HG03175 (cell line): ENCODE results near the gene CAMTA1.

Experiments used
- ATAC-seq: cut with Tn5 transposase; IDR thresholded peaks from one replicate; pipeline ENCODE4 v1.9.1; 2021; ENCODE audit warnings: mild to moderate bottlenecking, moderate library complexity; ENCODE audit not compliant: unreplicated experiment

Gene CAMTA1

DNA sequence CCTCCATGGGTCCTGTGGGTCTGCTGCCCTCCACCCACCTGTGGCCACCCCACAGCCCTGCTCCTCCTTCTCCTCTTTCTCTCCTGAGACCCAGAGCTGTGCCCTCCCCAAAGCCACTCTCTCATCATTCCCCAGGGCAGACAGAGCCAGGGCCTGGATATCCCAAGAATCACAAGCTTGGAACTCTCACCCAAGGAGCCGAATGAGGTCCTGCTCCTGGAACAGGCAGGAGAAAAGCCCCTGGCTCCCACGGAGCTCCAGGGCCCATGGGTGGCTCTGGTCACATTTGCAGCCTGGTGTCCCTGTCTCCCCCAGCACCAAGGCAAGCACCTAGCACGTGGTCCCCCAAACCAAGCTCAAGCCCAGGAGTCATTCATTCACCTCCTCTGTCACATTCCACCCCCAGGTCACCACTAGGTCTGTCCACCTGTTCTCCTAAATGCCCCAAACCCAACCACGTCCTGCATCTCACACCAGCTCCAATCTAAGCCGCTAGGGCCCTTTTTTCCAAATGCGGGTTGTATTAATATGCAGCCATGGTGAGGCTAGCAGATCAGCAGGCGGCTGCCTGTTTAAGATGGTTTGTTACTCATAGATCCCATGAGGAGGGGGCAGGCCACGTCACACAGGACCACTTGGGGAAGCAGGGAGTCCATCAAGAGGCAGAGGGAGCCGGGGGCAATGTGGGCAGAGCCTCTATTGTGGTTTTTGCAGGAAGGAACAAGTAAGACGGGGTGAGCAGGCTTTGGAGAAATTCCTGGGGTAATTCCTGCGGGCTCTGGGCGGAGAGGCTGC, 770.3 kb downstream of the CAMTA1 start:
- no peak for ATAC-seq

DNA sequence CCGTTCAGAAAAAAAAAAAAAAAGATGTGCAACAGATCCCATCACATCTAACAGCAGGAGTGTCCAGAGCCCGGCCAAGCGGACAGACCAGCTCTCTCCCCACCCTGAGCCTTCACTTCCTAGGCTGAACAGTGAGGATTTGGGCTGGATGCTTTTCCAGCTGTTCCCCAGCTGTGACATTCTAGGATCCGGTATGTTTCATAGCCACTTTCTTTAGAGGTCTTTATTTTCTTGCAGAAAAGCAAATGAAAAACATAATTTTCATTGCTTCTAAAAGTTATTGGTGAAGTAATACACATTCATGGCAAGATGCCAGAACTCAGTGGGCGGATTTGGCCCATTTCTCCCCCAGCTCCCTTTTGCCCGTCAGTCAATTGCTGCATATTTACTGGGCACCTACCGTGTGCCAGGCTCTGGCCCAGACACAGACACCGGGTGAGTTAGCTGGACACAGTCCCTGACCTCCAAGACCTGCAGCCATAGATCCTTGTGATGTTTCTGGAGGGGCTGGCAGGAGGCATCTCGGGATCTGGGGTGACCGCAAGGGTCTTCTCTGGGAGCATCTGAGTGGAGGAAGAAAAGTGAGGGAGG, 772.1 kb downstream of the CAMTA1 start:
- no peak for ATAC-seq

DNA sequence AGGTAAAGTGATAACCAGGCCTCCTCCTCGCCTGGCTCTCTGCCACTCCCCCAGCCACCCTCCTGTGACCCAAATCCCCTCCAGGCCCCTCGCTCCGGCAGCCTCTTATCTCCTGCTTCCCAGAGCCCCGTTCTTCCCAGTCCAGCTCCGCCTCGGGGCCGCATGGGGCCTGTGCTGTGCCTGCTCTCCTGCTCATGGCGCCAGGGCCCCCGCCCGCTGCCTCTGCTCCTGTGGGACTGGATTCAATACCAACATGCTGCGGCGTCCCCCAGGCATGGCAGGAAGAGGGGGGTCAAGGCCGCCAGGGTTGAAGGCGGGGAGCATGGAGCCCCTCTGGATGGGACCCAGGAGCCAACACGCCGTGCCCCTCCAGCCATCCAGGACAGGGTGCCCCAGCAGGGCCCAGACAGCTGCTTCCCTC, 772.8 kb downstream of the CAMTA1 start:
- ATAC-seq, result no peak

- ATAC-seq, result no peak
Observed at GRCh38 chr1:7558481-7558880, 773.2 kb downstream of the CAMTA1 start.

GRCh38 chr1:7558921-7559869, 773.9 kb downstream of the CAMTA1 start:
- no peak for ATAC-seq

DNA sequence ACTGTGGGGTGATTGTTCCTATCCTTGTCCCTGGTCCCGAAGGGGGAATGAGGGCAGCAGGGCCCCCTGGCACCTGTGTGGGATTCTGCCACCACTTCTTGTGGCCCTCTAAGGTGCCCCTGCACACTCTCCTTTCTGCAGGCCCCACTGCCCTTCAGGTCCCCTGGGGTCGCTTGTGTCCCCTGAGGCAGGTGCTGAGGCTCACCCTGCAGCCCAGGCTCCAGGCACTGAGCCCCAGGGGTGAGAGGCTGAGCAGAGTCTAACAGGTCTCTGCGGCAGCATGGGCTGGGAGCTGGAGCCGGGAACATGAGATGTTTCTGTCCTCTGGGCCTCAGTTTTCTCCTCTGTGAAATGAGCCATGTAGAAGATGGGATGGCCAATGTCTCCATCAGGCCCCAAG, 774.9 kb downstream of the CAMTA1 start:
- ATAC-seq, result no peak

- no peak for ATAC-seq
Observed at GRCh38 chr1:7560601-7561181, 775.4 kb downstream of the CAMTA1 start.

GRCh38 chr1:7561331-7561921, 776.2 kb downstream of the CAMTA1 start:
- ATAC-seq, result no peak

- no peak for ATAC-seq
Observed at GRCh38 chr1:7561936-7562728, 776.9 kb downstream of the CAMTA1 start.

GRCh38 chr1:7562729-7563605, 777.7 kb downstream of the CAMTA1 start:
- ATAC-seq, result no peak

- ATAC-seq, result no peak
Observed at GRCh38 chr1:7564137-7564536, 778.9 kb downstream of the CAMTA1 start.

DNA sequence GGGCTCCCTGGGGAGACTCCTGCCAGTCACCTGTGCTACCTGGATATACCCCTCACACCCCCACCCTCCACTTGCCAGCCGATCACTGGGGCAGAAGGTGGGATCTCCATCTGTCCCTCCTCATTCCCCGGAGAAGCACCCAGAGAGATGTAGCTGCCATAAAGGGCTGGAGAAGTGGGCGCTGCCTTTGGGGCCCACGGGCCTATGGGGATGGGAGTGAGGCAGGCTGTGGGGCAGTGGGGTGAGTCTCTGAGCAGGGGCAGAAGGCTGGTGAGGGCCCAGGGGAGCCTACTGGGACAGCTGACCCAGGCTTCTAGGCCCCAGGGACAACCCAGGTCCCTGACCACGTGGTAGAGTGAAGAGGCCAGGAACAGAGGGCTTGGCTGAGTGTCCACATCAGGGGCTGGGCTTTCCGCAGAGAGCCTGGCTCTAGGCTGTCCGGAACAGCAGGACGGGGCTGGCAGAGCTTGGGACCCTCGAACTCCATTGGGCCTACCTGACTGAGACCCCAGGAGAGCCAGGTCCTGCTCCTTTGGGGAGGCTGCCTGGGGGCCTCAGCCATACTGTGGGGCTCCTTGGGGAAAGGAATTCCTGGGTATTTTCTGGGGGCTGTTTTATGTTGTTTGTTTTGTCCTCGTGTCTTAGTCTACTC, 780.0 kb downstream of the CAMTA1 start:
- ATAC-seq, result no peak

DNA sequence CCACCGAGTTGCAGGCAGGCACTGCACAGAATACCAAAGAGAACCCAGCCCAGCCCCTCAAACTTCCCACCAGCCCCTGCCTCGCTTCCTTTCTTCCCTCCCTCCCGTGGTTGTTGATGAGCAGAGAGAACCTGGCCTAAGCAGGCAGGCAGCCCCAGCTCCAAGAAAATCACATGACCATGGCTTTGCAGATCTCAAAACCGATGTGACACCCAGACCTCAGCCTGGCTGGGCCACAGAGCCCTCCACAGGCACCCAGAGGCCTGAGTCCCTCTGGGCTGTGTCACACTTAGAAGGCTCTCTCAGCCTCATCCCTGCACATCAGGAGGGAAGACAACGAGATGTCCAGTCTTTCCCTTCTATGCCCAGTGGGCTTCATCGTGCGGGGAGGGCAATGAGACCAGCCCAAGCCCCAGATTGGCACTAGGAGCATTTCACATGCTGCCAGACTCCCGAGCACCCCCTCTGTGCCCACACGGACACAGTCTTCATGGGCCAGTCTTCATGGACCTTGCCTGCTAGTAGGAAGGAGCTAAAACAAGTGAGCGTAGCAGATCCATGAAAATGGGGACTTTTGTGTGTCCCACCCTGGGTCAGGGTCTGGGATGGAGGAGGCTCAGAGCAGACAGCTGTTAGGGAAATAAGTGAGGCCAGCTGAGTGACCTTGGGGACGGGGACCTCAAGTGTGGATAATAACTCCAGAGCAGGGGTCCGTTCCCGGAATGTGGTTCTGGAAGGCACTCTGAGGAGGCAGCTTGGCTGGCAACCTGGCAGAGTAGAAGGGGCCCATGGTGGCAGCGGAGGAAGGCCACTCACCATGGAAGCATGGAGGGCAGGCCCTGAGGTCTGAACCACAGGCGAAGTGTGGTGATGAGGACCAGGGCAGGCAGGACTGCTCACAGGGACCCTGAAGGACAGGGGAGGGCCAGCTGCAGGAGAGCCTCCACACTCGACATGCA, 781.4 kb downstream of the CAMTA1 start:
- no peak for ATAC-seq

- ATAC-seq, result no peak
Observed at GRCh38 chr1:7567376-7567775, 782.1 kb downstream of the CAMTA1 start.

DNA sequence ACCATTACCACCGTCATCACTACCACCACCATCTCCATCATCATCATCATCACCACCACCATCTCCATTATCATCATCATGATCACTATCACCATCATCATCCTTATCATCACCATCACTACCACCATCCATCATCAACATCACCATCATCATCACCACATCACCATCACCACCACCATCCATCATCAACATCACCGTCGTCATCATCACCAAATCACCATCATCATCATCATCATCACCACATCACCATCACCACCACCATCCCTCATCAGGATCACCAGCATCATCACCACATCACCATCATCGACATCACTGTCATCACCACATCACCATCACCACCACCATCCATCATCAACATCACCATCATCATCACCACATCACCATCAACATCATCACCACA, 782.8 kb downstream of the CAMTA1 start:
- ATAC-seq, result no peak

GRCh38 chr1:7568901-7569524, 783.8 kb downstream of the CAMTA1 start:
- no peak for ATAC-seq

DNA sequence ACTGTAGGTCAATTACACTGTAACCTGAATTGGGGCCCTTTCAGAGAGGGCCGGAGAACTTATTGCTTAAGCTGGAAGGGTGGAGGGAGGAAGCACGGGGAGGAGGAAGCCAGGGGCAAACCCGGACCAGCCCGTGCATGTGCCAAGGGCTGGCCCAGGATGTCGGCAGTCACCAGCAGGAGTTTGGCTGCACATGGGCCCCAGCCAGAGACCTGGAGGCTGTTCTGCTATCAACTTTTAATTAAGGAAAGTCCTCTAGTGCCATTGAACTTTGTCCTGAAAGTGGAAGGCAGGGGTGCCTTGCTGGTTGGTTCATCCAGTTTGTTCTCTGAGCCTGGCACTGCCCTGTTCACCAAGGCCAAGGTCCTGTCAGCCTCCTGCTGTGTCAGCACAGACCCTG, 785.1 kb downstream of the CAMTA1 start:
- ATAC-seq, result no peak
